ENCODE data around the gene ANKRD12.
"Not testable (repeated sequence)": the region's sequence is repeated elsewhere in the genome, so short reads cannot be mapped to it uniquely, and the experiment has no call there.

Gene ANKRD12

DNA sequence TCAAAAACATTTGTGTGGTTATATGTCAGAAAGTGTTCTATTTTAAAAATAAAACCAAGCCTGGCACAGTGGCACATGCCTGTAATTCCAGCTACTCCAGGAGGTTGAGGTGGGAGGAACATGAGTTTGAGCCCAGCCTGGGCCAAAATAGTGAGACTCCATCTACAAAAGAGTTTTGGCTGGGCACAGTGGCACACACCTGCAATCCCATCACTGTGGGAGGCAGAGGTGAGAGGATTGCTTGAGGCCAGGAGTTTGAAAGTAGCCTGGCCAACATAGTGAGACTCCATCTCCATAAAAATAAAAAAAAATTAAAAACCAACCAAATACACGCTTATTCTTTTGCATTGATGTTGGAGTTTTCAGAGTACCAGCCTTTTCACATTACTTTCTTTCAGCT is 9.6 kb downstream of the ANKRD12 start:
- no peak for DNase-seq (ENCODE audit: low read depth)

DNA sequence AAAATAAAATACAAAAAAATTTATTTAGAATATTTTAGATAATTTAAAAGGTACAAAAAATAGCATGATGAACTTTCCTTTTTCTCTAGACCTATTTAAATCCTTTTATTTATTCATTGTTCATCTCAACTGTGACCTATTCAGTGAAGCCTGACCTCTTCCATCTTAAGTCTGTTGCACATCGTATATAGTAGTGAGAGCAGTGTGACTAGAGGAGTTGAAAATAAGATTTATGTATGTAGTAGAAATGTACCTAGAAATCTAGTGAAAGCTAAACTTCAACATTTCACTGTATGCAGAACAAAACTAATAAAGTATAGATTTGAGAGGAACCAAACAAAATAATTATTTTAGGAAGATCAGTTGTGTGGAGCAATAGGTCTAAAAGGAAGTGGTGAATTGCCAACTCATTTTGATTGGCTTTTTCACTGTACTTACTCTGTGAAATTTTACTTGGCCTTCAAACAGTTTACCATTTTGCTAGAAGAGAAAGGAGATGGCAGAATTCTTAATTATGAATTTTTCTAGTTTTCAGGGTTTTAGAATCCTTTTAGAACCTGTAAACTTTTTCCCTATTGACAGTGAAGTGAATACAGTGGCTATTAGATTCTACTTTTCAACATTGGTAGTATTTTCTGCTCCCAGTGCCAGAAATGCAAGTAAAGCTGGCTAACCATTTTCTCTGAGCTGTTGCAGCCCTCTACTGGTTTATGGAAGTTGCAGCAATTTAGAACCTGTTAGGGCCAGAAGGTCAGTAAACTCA is 11.0 kb downstream of the ANKRD12 start:
- DNase-seq (ENCODE audit: low read depth), result no peak

DNA sequence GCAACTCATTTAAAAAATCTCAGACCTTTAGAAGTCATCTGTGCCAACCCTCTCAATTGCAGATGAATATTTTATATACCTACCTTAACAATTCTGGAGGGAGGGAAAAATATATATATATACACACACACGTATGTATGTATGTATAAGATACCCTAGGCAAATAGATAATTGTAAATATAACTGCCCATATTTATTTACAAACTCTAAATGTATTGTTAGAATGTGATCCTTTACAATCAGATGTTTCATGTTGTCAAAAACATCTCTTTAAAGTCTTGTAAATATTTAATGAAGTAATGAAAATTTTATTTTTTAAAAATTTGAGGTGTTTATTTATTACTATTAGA is 11.6 kb downstream of the ANKRD12 start:
- DNase-seq (ENCODE audit: low read depth), result no peak

DNA sequence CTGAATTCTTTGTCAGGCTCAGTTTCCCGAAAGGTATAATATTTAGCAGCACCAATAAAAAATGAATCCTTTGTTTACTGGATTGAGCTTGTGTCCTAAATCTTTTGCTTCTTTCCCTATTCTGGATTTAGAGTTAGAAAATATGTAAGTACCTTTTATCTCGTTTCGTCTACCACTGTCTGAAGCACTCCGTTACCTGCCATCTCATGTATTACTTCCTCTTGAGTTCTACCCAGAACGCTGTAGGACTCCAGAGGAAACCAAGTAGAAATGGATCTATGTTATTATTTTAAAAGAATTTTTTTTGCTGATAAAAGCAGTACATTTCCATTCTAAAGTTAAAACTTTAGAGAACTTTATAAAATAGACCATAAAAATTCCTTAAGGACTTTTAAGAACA is 13.5 kb downstream of the ANKRD12 start:
- DNase-seq (ENCODE audit: low read depth), result no peak

DNA sequence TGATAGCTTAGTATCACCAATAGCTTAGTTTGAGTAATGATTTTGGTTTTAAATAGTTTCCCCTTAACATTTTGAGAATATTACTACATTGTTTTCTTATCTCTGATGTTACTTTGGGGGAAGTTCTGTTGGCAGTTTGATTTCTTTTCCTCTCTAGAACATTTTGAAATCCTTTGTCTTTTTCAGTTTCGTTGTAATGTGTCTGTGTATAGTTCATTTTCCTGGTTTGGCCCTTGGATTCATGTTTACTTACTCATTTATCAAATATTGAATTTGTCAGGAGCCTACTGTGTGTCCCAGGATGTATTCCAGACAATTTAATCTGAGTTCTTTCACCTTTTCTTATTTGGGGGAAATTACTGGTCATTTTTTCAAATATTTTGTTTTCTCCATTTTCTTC is 16.7 kb downstream of the ANKRD12 start:
- no peak for DNase-seq (ENCODE audit: low read depth)

DNA sequence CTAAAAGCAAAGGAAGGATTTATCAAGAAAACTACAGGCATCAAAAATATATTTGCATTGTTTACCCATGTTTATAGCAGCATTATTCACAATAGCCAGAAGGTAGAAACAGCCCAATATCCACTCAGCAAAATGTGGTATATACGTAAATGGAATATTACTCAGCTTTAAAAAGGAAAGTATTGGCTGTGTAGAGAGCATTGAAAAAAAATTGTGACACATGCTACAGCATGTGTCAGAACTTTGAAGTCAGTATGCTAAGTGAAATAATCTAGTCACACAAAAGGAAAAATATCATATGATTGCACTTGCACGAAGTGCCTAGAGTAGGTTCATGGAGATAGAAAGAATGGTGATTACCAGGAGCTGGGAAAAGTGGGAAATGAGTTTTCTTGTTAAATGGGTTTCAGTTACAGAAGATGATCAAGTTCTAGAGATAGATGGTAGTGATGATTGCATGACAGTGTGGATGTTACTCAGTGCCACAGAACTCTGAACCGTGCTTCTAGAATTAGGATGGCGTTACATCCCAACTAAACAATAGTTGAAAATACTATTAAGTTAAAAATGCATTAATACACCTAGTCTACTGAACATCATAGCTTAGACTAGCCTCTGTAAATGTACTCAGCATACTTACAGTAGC is 20.1 kb downstream of the ANKRD12 start:
- DNase-seq (ENCODE audit: low read depth), result no peak

DNA sequence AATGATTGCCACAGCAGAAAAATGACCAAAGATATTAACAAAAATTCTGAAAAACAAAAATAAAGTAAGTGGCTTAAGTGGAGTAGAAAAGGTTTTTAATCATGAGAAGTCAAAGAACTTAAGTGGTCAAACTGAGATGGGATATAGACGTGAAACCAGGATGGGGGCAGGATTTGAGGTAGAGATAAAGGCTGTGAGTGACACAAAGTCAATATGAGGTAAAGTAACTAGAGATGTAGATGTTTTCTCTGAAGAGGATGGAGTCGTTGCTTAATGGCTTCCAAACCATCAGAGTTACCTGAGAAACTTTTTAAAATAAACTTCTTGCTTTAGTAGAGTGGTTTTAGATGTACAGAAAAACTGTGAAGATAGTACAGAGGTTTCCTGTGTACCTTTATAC is 21.2 kb downstream of the ANKRD12 start:
- no peak for DNase-seq (ENCODE audit: low read depth)

DNA sequence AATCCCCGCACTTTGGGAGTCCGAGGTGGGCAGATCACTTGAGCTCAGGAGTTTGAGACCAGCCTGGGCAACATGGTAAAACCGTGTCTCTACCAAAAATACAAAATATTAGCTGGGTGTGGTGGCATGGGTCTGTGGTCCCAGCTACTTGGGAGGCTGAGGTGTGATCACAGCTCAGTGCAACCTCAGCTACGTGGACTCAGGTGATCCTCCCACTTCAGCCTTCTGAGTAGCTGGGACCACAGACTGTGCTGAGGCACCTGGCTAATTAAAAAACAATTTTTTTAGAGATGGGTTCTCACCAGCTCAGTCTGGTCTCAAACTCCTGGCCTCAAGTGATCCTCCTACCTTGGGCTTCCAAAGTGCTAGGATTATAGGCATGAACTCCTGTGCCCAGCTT is 23.4 kb downstream of the ANKRD12 start:
- no peak for DNase-seq (ENCODE audit: low read depth)

DNA sequence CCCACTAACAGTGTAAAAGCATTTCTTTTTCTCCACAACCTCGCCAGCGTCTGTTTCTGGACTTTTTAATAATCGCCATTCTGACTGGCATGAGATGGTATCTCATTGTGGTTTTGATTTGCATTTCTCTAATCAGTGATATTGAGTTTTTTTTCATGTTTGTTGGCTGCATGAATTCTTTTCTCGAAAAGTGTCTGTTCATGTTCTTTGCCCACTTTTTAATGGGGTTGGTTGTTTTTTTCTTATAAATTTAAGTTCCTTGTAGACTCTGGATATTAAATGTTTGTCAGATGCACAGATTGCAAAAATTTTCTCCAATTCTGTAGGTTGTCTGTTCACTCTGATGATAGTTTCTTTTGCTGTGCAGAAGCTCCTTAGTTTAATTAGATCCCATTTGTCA is 26.1 kb downstream of the ANKRD12 start:
- DNase-seq (ENCODE audit: low read depth), result not testable (repeated sequence)

DNA sequence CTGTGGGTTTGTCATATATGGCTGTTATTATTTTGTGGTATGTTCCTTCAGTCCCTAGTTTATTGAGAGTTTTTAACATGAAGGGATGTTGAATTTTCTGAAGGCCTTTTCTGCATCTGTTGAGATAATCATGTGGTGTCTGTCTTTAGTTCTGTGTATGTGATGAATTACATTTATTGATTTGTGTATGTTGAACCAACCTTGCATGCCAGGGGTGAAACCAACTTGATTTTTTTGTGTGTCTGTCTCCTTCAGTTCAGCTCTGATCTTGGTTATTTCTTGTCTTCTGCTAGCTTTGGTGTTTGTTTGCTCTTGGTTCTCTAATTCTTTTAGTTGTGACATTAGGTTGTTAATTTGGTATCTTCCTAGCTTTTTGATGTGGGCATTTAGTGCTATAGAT is 27.6 kb downstream of the ANKRD12 start:
- not testable (repeated sequence) for DNase-seq (ENCODE audit: low read depth)

GRCh38 chr18:9165883-9166282 is 29.3 kb downstream of the ANKRD12 start:
- DNase-seq (ENCODE audit: low read depth), result not testable (repeated sequence)

DNA sequence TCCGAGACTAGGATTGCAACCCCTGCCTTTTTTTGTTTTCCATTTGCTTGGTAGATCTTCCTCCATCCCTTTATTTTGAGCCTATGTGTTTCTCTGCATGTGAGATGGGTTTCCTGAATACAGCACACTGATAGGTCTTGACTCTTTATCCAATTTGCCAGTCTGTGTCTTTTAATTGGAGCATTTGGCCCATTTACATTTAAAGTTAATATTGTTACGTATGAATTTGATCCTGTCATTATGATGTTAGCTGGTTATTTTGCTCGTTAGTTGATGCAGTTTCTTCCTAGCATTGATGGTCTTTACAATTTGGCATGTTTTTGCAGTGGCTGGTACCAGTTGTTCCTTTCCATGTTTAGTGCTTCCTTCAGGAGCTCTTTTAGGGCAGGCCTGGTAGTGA is 32.9 kb downstream of the ANKRD12 start:
- DNase-seq (ENCODE audit: low read depth), result not testable (repeated sequence)

DNA sequence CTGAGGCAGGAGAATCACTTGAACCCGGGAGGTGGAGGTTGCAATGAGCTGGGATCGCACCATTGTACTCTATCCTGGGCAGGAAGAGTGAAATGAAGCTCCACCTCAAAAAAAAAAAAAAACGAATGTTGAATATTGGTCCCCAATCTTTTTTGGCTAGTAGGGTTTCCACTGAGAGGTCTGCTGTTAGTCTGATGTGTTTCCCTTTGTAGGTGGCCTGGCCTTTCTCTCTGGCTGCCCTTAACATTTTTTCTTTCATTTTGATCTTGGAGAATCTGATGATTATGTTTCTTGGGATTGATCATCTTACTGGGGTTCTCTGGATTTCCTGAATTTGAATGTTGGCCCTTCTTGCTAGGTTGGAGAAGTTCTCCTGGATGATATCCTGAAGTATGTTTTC is 35.3 kb downstream of the ANKRD12 start:
- not testable (repeated sequence) for DNase-seq (ENCODE audit: low read depth)

GRCh38 chr18:9172506-9173127 is 36.0 kb downstream of the ANKRD12 start:
- DNase-seq (ENCODE audit: low read depth), result no peak

- no peak for DNase-seq (ENCODE audit: low read depth)
These were observed 37.2 kb downstream of the ANKRD12 start for GRCh38 chr18:9173770-9174233.

DNA sequence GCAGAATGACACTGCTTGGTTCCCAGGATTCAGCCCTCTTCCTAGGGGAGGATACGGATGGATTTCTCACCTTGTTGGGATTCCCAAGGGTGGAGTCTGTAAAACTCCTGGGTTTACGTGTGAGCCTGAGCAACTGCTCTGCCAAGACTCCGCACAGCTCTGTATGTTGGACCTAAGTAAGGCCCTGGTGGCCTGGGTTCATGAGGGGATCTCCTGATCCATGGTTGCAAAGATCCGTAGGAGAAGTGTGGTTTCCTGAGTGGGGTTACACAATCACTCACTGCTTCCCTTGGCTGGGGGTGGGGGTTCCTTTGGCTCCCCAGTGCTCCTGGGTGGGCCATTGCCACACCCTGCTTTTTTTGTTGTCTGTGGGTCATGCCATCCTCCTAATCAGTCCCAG is 37.7 kb downstream of the ANKRD12 start:
- no peak for DNase-seq (ENCODE audit: low read depth)

- DNase-seq (ENCODE audit: low read depth), result no peak
These were observed 38.5 kb downstream of the ANKRD12 start for GRCh38 chr18:9175115-9175514.

- DNase-seq (ENCODE audit: low read depth), result no peak
These were observed 40.5 kb downstream of the ANKRD12 start for GRCh38 chr18:9177031-9177430.

DNA sequence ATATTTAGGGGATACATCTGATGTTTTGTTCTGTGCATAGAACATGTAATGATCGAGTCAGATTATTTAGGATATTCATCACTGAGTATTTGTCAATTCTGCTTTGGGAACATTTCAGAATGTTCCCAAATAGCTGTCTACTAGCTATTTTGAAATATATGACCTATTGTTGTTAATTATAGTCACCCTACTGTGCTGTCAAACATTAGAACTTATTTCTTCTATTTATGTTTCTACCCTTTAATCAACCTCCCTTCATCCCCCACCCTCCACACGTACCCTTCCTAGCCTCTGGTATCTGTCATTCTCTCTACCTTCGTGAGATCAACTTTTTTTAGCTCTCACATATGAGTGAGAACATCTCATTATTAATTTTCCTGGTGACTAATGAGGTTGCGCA is 40.9 kb downstream of the ANKRD12 start:
- DNase-seq (ENCODE audit: low read depth), result no peak

DNA sequence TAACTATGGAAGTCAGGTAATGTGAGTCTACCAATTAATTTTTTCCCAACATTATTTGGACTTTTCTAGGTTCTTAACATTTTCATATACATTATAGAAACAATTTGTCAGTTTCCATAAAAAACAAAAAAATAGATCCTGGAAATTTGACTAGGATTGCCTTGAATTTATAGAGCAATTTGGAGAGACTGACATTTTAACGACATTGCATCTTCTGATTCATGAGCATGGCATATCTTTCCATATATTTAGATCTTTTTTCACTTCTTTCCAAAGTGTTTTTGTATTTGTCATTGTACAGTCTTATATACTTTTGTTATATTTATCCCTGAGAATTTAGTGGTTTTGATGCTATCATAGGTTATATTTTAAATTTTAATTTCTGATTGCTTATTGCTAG is 42.0 kb downstream of the ANKRD12 start:
- DNase-seq (ENCODE audit: low read depth), result no peak

GRCh38 chr18:9181275-9181674 is 44.7 kb downstream of the ANKRD12 start:
- no peak for DNase-seq (ENCODE audit: low read depth)

- DNase-seq (ENCODE audit: low read depth), result no peak
These were observed 46.3 kb downstream of the ANKRD12 start for GRCh38 chr18:9182852-9183399.

- no peak for DNase-seq (ENCODE audit: low read depth)
These were observed 48.5 kb downstream of the ANKRD12 start for GRCh38 chr18:9184998-9185613.

Measured in activated T-cell treated with anti-CD3 and anti-CD28 coated beads for 24 hours (primary cell).